ENCODE measurements around the gene CCNC. TPM values are rescaled to one million over a fixed set of nuclear protein-coding genes. Genes with fewer than 3 reads are reported as not detected.

The CCNC gene
- total and polyA plus RNA-seq, 8 donors, result 24.5 to 49.3 (median 34.1) TPM

DNA sequence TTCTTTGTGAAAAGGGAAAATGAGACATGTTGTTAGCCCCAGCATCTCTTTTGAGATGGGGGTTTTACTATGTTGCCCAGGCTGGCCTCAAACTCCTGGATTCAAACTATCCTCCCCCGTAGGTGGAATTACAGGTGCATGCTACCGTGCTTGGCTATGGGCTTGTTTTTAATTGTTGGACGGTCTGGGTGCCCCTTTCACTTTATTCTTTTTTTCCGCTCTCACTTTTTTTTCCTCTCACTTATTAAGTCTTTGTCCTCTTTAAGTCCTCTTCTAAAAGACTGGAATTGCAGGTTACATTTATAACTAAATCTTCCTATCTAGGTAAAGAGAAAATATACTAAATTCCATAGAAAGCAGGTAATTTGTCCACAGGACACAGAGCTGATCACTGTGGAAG is 19.3 kb upstream of the CCNC start:
- H3K4me3 ChIP-seq, result no peak overlapping the region
- peaks cover 0 to 30% (median 4%) of the 10 kb centered on the region in 4 donors for H3K27me3 ChIP-seq
- TF ChIP-seq, protein P1, sequence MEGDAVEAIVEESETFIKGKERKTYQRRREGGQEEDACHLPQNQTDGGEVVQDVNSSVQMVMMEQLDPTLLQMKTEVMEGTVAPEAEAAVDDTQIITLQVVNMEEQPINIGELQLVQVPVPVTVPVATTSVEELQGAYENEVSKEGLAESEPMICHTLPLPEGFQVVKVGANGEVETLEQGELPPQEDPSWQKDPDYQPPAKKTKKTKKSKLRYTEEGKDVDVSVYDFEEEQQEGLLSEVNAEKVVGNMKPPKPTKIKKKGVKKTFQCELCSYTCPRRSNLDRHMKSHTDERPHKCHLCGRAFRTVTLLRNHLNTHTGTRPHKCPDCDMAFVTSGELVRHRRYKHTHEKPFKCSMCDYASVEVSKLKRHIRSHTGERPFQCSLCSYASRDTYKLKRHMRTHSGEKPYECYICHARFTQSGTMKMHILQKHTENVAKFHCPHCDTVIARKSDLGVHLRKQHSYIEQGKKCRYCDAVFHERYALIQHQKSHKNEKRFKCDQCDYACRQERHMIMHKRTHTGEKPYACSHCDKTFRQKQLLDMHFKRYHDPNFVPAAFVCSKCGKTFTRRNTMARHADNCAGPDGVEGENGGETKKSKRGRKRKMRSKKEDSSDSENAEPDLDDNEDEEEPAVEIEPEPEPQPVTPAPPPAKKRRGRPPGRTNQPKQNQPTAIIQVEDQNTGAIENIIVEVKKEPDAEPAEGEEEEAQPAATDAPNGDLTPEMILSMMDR (IDR thresholded peaks at IDR 0.05), result no peak
- 66 to 78% methylated on average over 4 of the region's 4 CpGs for WGBS, 2 donors
- no peak overlapping the region for H3K27ac ChIP-seq
- ATAC-seq (no peak), DNase-seq (no peak), FAIRE-seq (no peak)
- intact Hi-C loops (cut with DNase I), result no loop called here
- no peaks in the 10 kb centered on the region for H3K9me3 ChIP-seq
- H3K4me1 ChIP-seq, result peaks cover 0 to 7% (median 7%) of the 10 kb centered on the region in 3 donors
- no peaks in the 10 kb centered on the region for H3K36me3 ChIP-seq

DNA sequence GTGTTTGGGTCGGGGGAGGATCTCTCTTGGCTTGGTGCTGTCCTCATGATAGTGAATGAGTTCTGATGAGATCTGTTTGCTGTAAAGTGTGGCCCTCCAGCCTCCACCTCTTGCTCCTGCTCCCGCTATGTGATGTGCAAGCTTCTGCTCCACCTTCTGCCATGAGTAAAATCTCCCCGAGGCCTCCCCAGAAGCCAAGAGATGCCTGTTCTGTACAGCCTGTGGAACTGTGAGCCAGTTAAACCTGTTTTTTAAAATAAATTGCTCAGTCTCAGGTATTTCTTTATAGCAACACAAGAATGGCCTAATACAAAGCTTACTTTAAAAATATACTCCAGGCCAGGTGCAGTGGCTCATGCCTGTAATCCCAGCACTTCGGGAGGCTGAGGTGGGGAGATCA is 11.3 kb upstream of the CCNC start:
- Histone ChIP-seq H3K4me3 (no peak overlapping the region), H3K9me3 (no peaks in the 10 kb centered on the region), H3K36me3 (no peaks in the 10 kb centered on the region), H3K27ac (no peak overlapping the region), H3K27me3 (peaks cover 0 to 8% (median 0%) of the 10 kb centered on the region in 4 donors), H3K4me1 (no peaks in the 10 kb centered on the region)
- DNase-seq (no peak), ATAC-seq (no peak), FAIRE-seq (no peak)
- 77 to 82% methylated on average over 4 of the region's 4 CpGs for WGBS, 2 donors
- TF ChIP-seq, protein P1 (IDR thresholded peaks at IDR 0.05), result no peak
- intact Hi-C loops (cut with DNase I), result no loop called here

- Histone ChIP-seq H3K36me3 (no peaks in the 10 kb centered on the region), H3K4me1 (no peaks in the 10 kb centered on the region), H3K4me3 (no peak overlapping the region), H3K27ac (no peak overlapping the region), H3K9me3 (no peaks in the 10 kb centered on the region), H3K27me3 (peaks cover 0 to 2% (median 0%) of the 10 kb centered on the region in 4 donors)
- FAIRE-seq (no peak), ATAC-seq (no peak), DNase-seq (no peak)
- TF ChIP-seq, protein P1 (IDR thresholded peaks at IDR 0.05), result no peak
- 97 to 98% methylated on average over 2 of the region's 2 CpGs for WGBS, 2 donors
- intact Hi-C loops (cut with DNase I), result no loop called here
Observed at GRCh38 chr6:99575544-99576227, 7.2 kb upstream of the CCNC start.

GRCh38 chr6:99573980-99574617 is 5.6 kb upstream of the CCNC start:
- Histone ChIP-seq H3K27ac (no peak overlapping the region), H3K36me3 (no peaks in the 10 kb centered on the region), H3K4me1 (no peaks in the 10 kb centered on the region), H3K27me3 (no peaks in the 10 kb centered on the region), H3K4me3 (no peak overlapping the region), H3K9me3 (no peaks in the 10 kb centered on the region)
- intact Hi-C loops (cut with DNase I), result no loop called here
- FAIRE-seq (no peak), DNase-seq (no peak), ATAC-seq (peak in 1 of 4 donors; percentile 30)
- WGBS, 2 donors, result 60% methylated on average over 2 of the region's 2 CpGs
- TF ChIP-seq, protein P1 (IDR thresholded peaks at IDR 0.05), result no peak
